ENCODE data around the gene UNC5C. TPM values are rescaled to one million over a fixed set of nuclear protein-coding genes. Genes with fewer than 3 reads are reported as not detected.

Gene UNC5C
- total RNA-seq, 1 experiment from 2014 or later: 1.0 TPM

DNA sequence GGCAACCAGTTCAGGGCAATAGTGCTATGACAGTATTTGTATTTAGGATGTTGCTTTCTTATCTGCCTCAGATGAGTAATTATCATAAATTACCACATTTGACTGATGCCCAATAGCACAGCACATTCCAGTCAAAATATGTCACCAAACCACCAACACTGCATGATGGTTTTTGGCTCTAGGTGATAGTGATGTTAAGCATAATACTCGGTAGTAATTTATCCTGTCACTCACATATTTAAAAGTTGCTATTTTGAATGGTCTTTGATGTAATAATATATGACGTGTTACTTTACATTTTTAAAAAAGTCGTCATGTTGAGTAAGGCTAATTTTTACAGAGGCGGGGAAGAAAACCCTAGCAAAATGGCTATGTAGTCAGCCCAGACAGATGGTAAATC, 42.5 kb downstream of the UNC5C start (continued):
- TF ChIP-seq, protein P1, sequence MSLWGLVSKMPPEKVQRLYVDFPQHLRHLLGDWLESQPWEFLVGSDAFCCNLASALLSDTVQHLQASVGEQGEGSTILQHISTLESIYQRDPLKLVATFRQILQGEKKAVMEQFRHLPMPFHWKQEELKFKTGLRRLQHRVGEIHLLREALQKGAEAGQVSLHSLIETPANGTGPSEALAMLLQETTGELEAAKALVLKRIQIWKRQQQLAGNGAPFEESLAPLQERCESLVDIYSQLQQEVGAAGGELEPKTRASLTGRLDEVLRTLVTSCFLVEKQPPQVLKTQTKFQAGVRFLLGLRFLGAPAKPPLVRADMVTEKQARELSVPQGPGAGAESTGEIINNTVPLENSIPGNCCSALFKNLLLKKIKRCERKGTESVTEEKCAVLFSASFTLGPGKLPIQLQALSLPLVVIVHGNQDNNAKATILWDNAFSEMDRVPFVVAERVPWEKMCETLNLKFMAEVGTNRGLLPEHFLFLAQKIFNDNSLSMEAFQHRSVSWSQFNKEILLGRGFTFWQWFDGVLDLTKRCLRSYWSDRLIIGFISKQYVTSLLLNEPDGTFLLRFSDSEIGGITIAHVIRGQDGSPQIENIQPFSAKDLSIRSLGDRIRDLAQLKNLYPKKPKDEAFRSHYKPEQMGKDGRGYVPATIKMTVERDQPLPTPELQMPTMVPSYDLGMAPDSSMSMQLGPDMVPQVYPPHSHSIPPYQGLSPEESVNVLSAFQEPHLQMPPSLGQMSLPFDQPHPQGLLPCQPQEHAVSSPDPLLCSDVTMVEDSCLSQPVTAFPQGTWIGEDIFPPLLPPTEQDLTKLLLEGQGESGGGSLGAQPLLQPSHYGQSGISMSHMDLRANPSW (CRISPR knock-in tag; conservative IDR thresholded peaks at IDR 0.05; ENCODE audit: low read depth): no peak
- TF ChIP-seq RELA (CRISPR knock-in tag; IDR thresholded peaks at IDR 0.05; ENCODE audit: borderline replicate concordance) (no peak), ATF6 (CRISPR knock-in tag; IDR thresholded peaks at IDR 0.05) (no peak), JUN (CRISPR knock-in tag; IDR thresholded peaks at IDR 0.05) (no peak), HMGXB4 (CRISPR knock-in tag; IDR thresholded peaks at IDR 0.05) (no peak), ZNF532 (CRISPR knock-in tag; IDR thresholded peaks at IDR 0.05; ENCODE audit: borderline replicate concordance) (no peak)

DNA sequence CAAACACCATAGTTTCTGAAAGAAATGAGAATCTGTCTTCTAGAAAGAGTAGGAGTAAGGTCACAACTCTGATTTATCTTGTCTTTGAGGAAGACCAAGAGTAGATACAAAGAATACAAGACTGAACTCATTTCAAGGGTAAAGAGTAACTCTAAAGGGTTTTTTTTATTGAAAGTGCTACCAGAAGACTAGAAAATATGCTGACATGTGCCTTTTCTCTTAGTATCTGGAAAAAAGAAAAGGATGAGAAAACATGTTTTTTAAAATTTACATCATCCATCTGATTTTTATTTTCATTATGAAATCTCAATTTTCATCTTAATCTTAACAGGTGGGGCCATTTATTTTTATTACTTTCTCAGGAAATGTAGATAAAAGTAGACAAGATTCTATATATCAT, 43.0 kb downstream of the UNC5C start:
- peaks cover under 1% of the 10 kb centered on the region; the same call in 1 of the 2 replicates for H3K4me1 Mint-ChIP-seq
- TF ChIP-seq ZNF263 (CRISPR knock-in tag; IDR thresholded peaks at IDR 0.05; ENCODE audit: low read depth): no peak
- TF ChIP-seq CBFB (CRISPR knock-in tag; IDR thresholded peaks at IDR 0.05; ENCODE audit: low read depth): no peak
- no peaks in the 10 kb centered on the region for H3K9me3 Mint-ChIP-seq
- ATAC-seq (no peak), DNase-seq (ENCODE audit: low spot score) (no peak)
- no peaks in the 10 kb centered on the region for H3K27me3 Mint-ChIP-seq (ENCODE audit: low read depth)
- no peak overlapping the region for H3K27ac Mint-ChIP-seq
- no peak overlapping the region for H3K4me3 Mint-ChIP-seq
- ChIA-PET POLR2A (no interaction called here), CTCF (no interaction called here)
- H3K36me3 Mint-ChIP-seq: no peaks in the 10 kb centered on the region

GRCh38 chr4:95505151-95505550, 43.6 kb downstream of the UNC5C start:
- Mint-ChIP-seq H3K4me1 (no peaks in the 10 kb centered on the region), H3K9me3 (no peaks in the 10 kb centered on the region), H3K36me3 (no peaks in the 10 kb centered on the region), H3K27ac (no peak overlapping the region), H3K4me3 (no peak overlapping the region), H3K27me3 (ENCODE audit: low read depth) (no peaks in the 10 kb centered on the region)
- DNase-seq (ENCODE audit: low spot score) (no peak), ATAC-seq (no peak)
- CTCF ChIA-PET: no interaction called here
- TF ChIP-seq NR2C2 (CRISPR knock-in tag; IDR thresholded peaks at IDR 0.05): no peak
- no peak for TF ChIP-seq AFF4 (CRISPR knock-in tag; IDR thresholded peaks at IDR 0.05; ENCODE audit: borderline replicate concordance)
- no peak for TF ChIP-seq PRRX2 (CRISPR knock-in tag; IDR thresholded peaks at IDR 0.05)
- POLR2A ChIA-PET: no interaction called here
